Subcutaneous adipose tissue (tissue), 4 donors: Measurements from ENCODE around the gene EPSTI1. TPM values are rescaled to one million over a fixed set of nuclear protein-coding genes. Genes with fewer than 3 reads are reported as not detected.

ENCODE experiments used
- CTCF ChIP-seq: fragments of 450-650 bp; IDR thresholded peaks from one replicate; pipeline ENCODE4 v1.5.1; 2016; ENCODE audit warnings: low read depth, mild to moderate bottlenecking, control low read depth, antibody characterized with exemption, moderate library complexity
- total RNA-seq, 4 donors: library from RNA; depleted of rRNA; stranded (reverse); fragments of >200 nt; gene quantifications; one replicate each; pipeline ENCODE4 v1.1.0, GENCODE V29; 2016

EPSTI1 gene
- total RNA-seq, 4 donors from 2014 or later, result 4.4 to 18.5 (median 12.0) TPM

- TF ChIP-seq CTCF, result no peak
Observed at GRCh38 chr13:43003010-43003409, 11.0 kb upstream of the EPSTI1 start.

GRCh38 chr13:43002021-43002420 is 10.0 kb upstream of the EPSTI1 start:
- no peak for TF ChIP-seq CTCF

- TF ChIP-seq CTCF, result no peak
Observed at GRCh38 chr13:43000676-43001075, 8.6 kb upstream of the EPSTI1 start.

GRCh38 chr13:42999491-42999890 is 7.5 kb upstream of the EPSTI1 start:
- no peak for TF ChIP-seq CTCF

- no peak for TF ChIP-seq CTCF
Observed at GRCh38 chr13:42997381-42997780, 5.3 kb upstream of the EPSTI1 start.

GRCh38 chr13:42996584-42996983 is 4.5 kb upstream of the EPSTI1 start:
- TF ChIP-seq CTCF, result no peak

GRCh38 chr13:42994878-42995277 is 2.8 kb upstream of the EPSTI1 start:
- no peak for TF ChIP-seq CTCF

GRCh38 chr13:42992764-42993122 is 702 bp upstream of the EPSTI1 start:
- no peak for TF ChIP-seq CTCF
